ENCODE data around the gene CACNG4. TPM values are rescaled to one million over a fixed set of nuclear protein-coding genes. Genes with fewer than 3 reads are reported as not detected.

CACNG4 gene
- total and polyA plus RNA-seq, 2 of the 4 experiments (the other 2 are of a cell fraction) = under 0.01 to 0.53 TPM

DNA sequence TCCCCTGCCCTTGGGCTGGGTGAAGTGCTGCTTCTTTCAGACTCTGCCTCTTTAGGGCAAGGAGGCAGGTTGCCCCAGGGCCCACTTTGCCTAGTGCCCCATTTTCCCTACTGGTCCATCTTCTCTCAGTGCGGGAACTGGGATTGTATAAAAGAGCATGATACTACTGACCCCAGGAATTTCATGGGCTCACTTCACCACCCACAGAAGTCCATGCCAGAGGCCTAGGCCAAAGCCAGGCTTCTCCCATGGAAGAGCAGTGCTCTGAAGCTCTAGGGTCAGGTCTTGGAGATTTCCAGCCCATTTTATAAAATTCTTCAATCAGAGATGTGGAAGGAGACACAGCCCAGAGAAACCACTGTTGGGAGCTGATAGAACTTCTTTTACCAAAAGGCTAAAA is 85.6 kb downstream of the CACNG4 start:
- Histone ChIP-seq H2AK9ac (replicated peaks; ENCODE audit: low read depth, low read length, poor library complexity) (no peak overlapping the region), H2BK5ac (ENCODE audit: low read depth, low read length, poor library complexity, severe bottlenecking) (no peak overlapping the region), H3K4me1 (ENCODE audit: control insufficient read depth, insufficient read depth, low read length) (no peaks in the 10 kb centered on the region), H3K4ac (ENCODE audit: low read depth, low read length) (no peak overlapping the region), H2BK15ac (ENCODE audit: low read depth, low read length) (no peak overlapping the region), H3K36me3 (ENCODE audit: control insufficient read depth, insufficient read depth, low read length) (no peaks in the 10 kb centered on the region), H3K9ac (ENCODE audit: low read depth, low read length) (no peak overlapping the region), H3K18ac (ENCODE audit: low read depth, low read length) (no peak overlapping the region), H3K4me3 (ENCODE audit: insufficient read depth, low read depth, low read length) (no peak overlapping the region), H4K8ac (ENCODE audit: low read depth in 2 of 2, low read length in 2 of 2) (no peak overlapping the region), H3K79me1 (ENCODE audit: low read depth in 1 of 2, low read length in 2 of 2) (no peaks in the 10 kb centered on the region), H3K14ac (replicated peaks; ENCODE audit: low read depth, low read length) (no peak overlapping the region), H2BK20ac (ENCODE audit: low read depth, low read length) (no peak overlapping the region), H3K9me1 (ENCODE audit: insufficient read depth, low read length) (peaks cover 5% of the 10 kb centered on the region), H3K23ac (ENCODE audit: low read depth, low read length) (no peak overlapping the region), H4K5ac (ENCODE audit: low read depth, low read length) (no peak overlapping the region), H3K27ac (ENCODE audit: insufficient read depth, low read length) (no peak overlapping the region), H4K91ac (ENCODE audit: insufficient read depth, low read depth, low read length) (no peak overlapping the region), H2BK120ac (ENCODE audit: low read depth, low read length) (no peak overlapping the region), H3K27me3 (ENCODE audit: control insufficient read depth, insufficient read depth, low read length) (peaks cover 16% of the 10 kb centered on the region), H4K20me1 (ENCODE audit: insufficient read depth, low read length) (0 out of 2 replicates have a peak, but pooled peaks cover 4% of the 10 kb centered on the region), H3K9me3 (ENCODE audit: control insufficient read depth, insufficient read depth, low read length) (peaks cover 20% of the 10 kb centered on the region), H2AFZ (replicated peaks; ENCODE audit: low read length, poor library complexity) (no peak overlapping the region), H3K4me2 (ENCODE audit: low read depth, low read length) (no peak overlapping the region), H3K56ac (ENCODE audit: extremely low read depth, insufficient read depth, low read length) (no peak overlapping the region), H2AK5ac (ENCODE audit: low read depth, low read length) (no peak overlapping the region)
- in situ Hi-C loops (cut with MboI; ENCODE audit: low sequenced_read_pairs) = no loop called here
- intact Hi-C loops (cut with micrococcal nuclease) = no loop called here
- TF ChIP-seq CEBPB (IDR thresholded peaks at IDR 0.05; ENCODE audit: low read depth, low read length) (no peak), MAZ (IDR thresholded peaks at IDR 0.05; ENCODE audit: borderline replicate concordance, low read depth, low read length) (no peak), NFE2L2 (IDR thresholded peaks at IDR 0.05; ENCODE audit: low read depth, low read length) (no peak), POLR2A (IDR thresholded peaks at IDR 0.05; ENCODE audit: low read depth, low read length) (no peak), BHLHE40 (IDR thresholded peaks at IDR 0.05; ENCODE audit: low read depth, low read length) (no peak)
- no TSS peak for BruUV-seq (replicated peaks)
- ATAC-seq (ENCODE audit: low read depth) = no peak
- CTCF ChIA-PET = no interaction called here
- dilution Hi-C loops (cut with HindIII; ENCODE audit: low sequenced_read_pairs, unreplicated experiment) = no loop called here
- no peak for DNase-seq
- POLR2A ChIA-PET (ENCODE audit: unreplicated experiment) = no interaction called here
- no CpG with 5 or more reads among the region's 1 CpG for WGBS, 2 experiments (ENCODE audit: extremely low coverage in 2 of 2, insufficient read length in 1 of 2)

Measured in IMR-90 (cell line).